SU-DHL-6 (cell line): Measurements from ENCODE around the gene CRISP1.

ENCODE experiments used
- CTCF ChIP-seq: fragments of 200-600 bp; sonication (generic); IDR thresholded peaks from one replicate; pipeline ENCODE4 v1.5.1; 2017; ENCODE audit warnings: antibody characterized with exemption, mild to moderate bottlenecking, low read length, moderate library complexity; ENCODE audit not compliant: insufficient read depth, poor library complexity, severe bottlenecking
- EZH2phosphoT487 ChIP-seq: fragments of 200-600 bp; sonication (generic), shearing (Covaris generic); conservative IDR thresholded peaks from 2 replicates; pipeline ENCODE4 v1.6.1; 2018; ENCODE audit warnings: mild to moderate bottlenecking, antibody characterized with exemption, low read length, moderate library complexity, mixed read lengths

GRCh38 chr6:49790341-49790740, 76.0 kb downstream of the CRISP1 start:
- TF ChIP-seq CTCF (no peak), EZH2phosphoT487 (no peak)
